Measurements from ENCODE around the gene ASZ1. TPM values are rescaled to one million over a fixed set of nuclear protein-coding genes. Genes with fewer than 3 reads are reported as not detected.
"Not testable (repeated sequence)": the region's sequence is repeated elsewhere in the genome, so short reads cannot be mapped to it uniquely, and the experiment has no call there.

ASZ1 gene
- total RNA-seq, 2 experiments from 2014 or later = not detected

GRCh38 chr7:117470777-117471176 is 43.5 kb upstream of the ASZ1 start:
- Histone ChIP-seq H3K9me2 (ENCODE audit: insufficient read depth, low read length) (no peaks in the 10 kb centered on the region), H3K4me3 (ENCODE audit: low read depth, low read length, poor library complexity, severe bottlenecking) (no peak overlapping the region), H3K4me1 (ENCODE audit: insufficient read depth, low read length, poor library complexity, severe bottlenecking) (no peaks in the 10 kb centered on the region), H2AFZ (ENCODE audit: low read length) (no peak overlapping the region), H3K4me2 (ENCODE audit: low read length) (no peak overlapping the region), H3K9me3 (ENCODE audit: low read length) (no peaks in the 10 kb centered on the region), H3K27ac (ENCODE audit: low read depth, low read length, poor library complexity, severe bottlenecking) (no peak overlapping the region), H4K20me1 (ENCODE audit: insufficient read depth, low read length) (no peaks in the 10 kb centered on the region), H3K36me3 (ENCODE audit: insufficient read depth, low read length) (no peaks in the 10 kb centered on the region), H3K79me2 (ENCODE audit: insufficient read depth, low read depth, low read length) (no peaks in the 10 kb centered on the region)
- POLR2A ChIA-PET = no interaction called here
- no peak for DNase-seq (ENCODE audit: low spot score)
- intact Hi-C loops (cut with micrococcal nuclease; ENCODE audit: unreplicated experiment) = no loop called here
- TF ChIP-seq EZH2phosphoT487 (IDR thresholded peaks at IDR 0.05; ENCODE audit: borderline replicate concordance, low read depth, low read length) (no peak), CTCF (conservative IDR thresholded peaks at IDR 0.05; ENCODE audit: low read length) (no peak)
- no TSS peak for BruUV-seq (replicated peaks)
- CTCF ChIA-PET (ENCODE audit: unreplicated experiment) = no interaction called here

- DNase-seq (ENCODE audit: low spot score) = no peak
- Histone ChIP-seq H4K20me1 (ENCODE audit: insufficient read depth, low read length) (no peaks in the 10 kb centered on the region), H3K9me3 (ENCODE audit: low read length) (no peaks in the 10 kb centered on the region), H3K4me1 (ENCODE audit: insufficient read depth, low read length, poor library complexity, severe bottlenecking) (no peaks in the 10 kb centered on the region), H3K79me2 (ENCODE audit: insufficient read depth, low read depth, low read length) (no peaks in the 10 kb centered on the region), H3K9me2 (ENCODE audit: insufficient read depth, low read length) (no peaks in the 10 kb centered on the region), H3K27ac (ENCODE audit: low read depth, low read length, poor library complexity, severe bottlenecking) (no peak overlapping the region), H3K4me3 (ENCODE audit: low read depth, low read length, poor library complexity, severe bottlenecking) (no peak overlapping the region), H3K36me3 (ENCODE audit: insufficient read depth, low read length) (no peaks in the 10 kb centered on the region), H2AFZ (ENCODE audit: low read length) (no peak overlapping the region), H3K4me2 (ENCODE audit: low read length) (no peak overlapping the region)
- no TSS peak for BruUV-seq (replicated peaks)
- ChIA-PET POLR2A (no interaction called here), CTCF (ENCODE audit: unreplicated experiment) (no interaction called here)
- intact Hi-C loops (cut with micrococcal nuclease; ENCODE audit: unreplicated experiment) = no loop called here
- TF ChIP-seq CTCF (conservative IDR thresholded peaks at IDR 0.05; ENCODE audit: low read length) = no peak
- no peak for TF ChIP-seq EZH2phosphoT487 (IDR thresholded peaks at IDR 0.05; ENCODE audit: borderline replicate concordance, low read depth, low read length)
Observed at GRCh38 chr7:117468174-117468573, 40.9 kb upstream of the ASZ1 start.

GRCh38 chr7:117460815-117461214 is 33.5 kb upstream of the ASZ1 start:
- CTCF ChIA-PET (ENCODE audit: unreplicated experiment); intact Hi-C loops (cut with micrococcal nuclease; ENCODE audit: unreplicated experiment): not testable (repeated sequence)

More at GRCh38 chr7:117460815-117461214, 33.5 kb upstream of the ASZ1 start:
- H3K27ac ChIP-seq (ENCODE audit: low read depth, low read length, poor library complexity, severe bottlenecking); H3K36me3 ChIP-seq (ENCODE audit: insufficient read depth, low read length); POLR2A ChIA-PET; H3K4me3 ChIP-seq (ENCODE audit: low read depth, low read length, poor library complexity, severe bottlenecking); H3K79me2 ChIP-seq (ENCODE audit: insufficient read depth, low read depth, low read length); H3K4me1 ChIP-seq (ENCODE audit: insufficient read depth, low read length, poor library complexity, severe bottlenecking); H3K4me2 ChIP-seq (ENCODE audit: low read length); DNase-seq (ENCODE audit: low spot score); H4K20me1 ChIP-seq (ENCODE audit: insufficient read depth, low read length); BruUV-seq (replicated peaks); H3K9me3 ChIP-seq (ENCODE audit: low read length); H3K9me2 ChIP-seq (ENCODE audit: insufficient read depth, low read length); H2AFZ ChIP-seq (ENCODE audit: low read length): not testable (repeated sequence)

Data from OCI-LY7 (cell line).